Motor neuron (in vitro differentiated cells): ENCODE measurements around the gene APBA2. TPM values are rescaled to one million over a fixed set of nuclear protein-coding genes. Genes with fewer than 3 reads are reported as not detected.
"Not testable (repeated sequence)": the region's sequence is repeated elsewhere in the genome, so short reads cannot be mapped to it uniquely, and the experiment has no call there.

Source experiments
- ATAC-seq, 8 experiments: fragments of 200-7000 bp; cut with Tn5 transposase; replicated peaks in 6 of 8; 2 replicates each; pipeline ENCODE4 v1.8.0; 2021; ENCODE audit warnings: mild to moderate bottlenecking in 8 of 8, moderate library complexity in 8 of 8
- H3K27ac ChIP-seq, 2 donors: fragments of 250-450 bp; sonication (Bioruptor Pico); 2 replicates each; pipeline ENCODE4 v1.9.0; 2021; ENCODE audit warnings: antibody characterized with exemption in 2 of 2, mild to moderate bottlenecking in 2 of 2, moderate library complexity in 1 of 2
- H3K4me1 ChIP-seq, 2 donors: fragments of 250-450 bp; sonication (Bioruptor Pico); replicated peaks in 1 of 2; 2 replicates each; pipeline ENCODE4 v1.6.1; 2021; ENCODE audit warnings: antibody characterized with exemption in 2 of 2, mild to moderate bottlenecking in 2 of 2, moderate library complexity in 1 of 2
- H3K4me3 ChIP-seq, 5 donors: fragments of 250-450 bp; sonication (Bioruptor Pico); 2 replicates each; pipeline ENCODE4 v1.9.0; 2021; ENCODE audit warnings: antibody characterized with exemption in 5 of 5, mild to moderate bottlenecking in 5 of 5, moderate library complexity in 4 of 5
- WGBS, 10 experiments: fragments of 450-650 bp; shearing (Covaris generic); methylation state at CpG; one replicate each; pipeline ENCODE4 v1.0.0; 2022; 5-methylcytosine and 5-hydroxymethylcytosine counted together
- in situ Hi-C, 9 experiments: fragments of 400-800 bp; cut with MboI; loops; one replicate each; pipeline ENCODE4 v1.15.0; 2021; ENCODE audit warnings: low sequenced_read_pairs in 9 of 9, low pct_unique_long_range_greater_than_20kb in 2 of 9; ENCODE audit not compliant: unreplicated experiment in 9 of 9
- total RNA-seq, 8 experiments: library from RNA; unstranded; fragments of 300-600 nt; gene quantifications; 2 replicates each; pipeline versions ENCODE4 v1.2.3 to v1.2.4, GENCODE V29; 2022

The APBA2 gene
- total RNA-seq, 8 experiments from 2014 or later, result 7.8 to 66.8 (median 40.0) TPM

DNA sequence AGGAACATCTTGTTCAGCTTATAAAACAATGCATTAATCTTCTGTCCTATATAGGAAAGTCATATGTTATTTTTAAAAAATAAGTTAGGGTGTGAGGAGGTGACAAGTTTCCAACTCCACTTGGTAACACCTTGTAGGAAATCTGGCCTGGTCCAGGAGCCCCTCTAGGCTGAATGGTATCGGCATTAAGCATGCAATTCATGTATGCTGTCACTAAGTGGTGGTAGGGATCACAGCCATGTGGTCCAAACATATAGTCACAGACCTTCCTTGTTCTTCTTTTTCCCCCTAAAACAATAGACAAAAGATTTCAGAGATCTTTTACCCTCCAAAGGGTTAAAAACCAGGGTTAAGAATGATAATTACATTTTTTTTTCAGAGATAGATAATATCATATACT, 4.2 kb upstream of the APBA2 start:
- Histone ChIP-seq H3K27ac (no peak overlapping the region), H3K4me3 (no peak overlapping the region), H3K4me1 (peaks cover 5 to 8% of the 10 kb centered on the region in 2 donors)
- in situ Hi-C loops, result loop anchor here in 4 of 9 experiments (25.0 kb wide), 1 partner anchor 206 kb away; no protein-coding TSS in a partner anchor
- ATAC-seq, result no peak
- WGBS, 10 experiments, result 60 to 100% (median 83%) methylated on average over 1 of the region's 1 CpG; no CpG with 5 or more reads in 2 of the 10 experiments

DNA sequence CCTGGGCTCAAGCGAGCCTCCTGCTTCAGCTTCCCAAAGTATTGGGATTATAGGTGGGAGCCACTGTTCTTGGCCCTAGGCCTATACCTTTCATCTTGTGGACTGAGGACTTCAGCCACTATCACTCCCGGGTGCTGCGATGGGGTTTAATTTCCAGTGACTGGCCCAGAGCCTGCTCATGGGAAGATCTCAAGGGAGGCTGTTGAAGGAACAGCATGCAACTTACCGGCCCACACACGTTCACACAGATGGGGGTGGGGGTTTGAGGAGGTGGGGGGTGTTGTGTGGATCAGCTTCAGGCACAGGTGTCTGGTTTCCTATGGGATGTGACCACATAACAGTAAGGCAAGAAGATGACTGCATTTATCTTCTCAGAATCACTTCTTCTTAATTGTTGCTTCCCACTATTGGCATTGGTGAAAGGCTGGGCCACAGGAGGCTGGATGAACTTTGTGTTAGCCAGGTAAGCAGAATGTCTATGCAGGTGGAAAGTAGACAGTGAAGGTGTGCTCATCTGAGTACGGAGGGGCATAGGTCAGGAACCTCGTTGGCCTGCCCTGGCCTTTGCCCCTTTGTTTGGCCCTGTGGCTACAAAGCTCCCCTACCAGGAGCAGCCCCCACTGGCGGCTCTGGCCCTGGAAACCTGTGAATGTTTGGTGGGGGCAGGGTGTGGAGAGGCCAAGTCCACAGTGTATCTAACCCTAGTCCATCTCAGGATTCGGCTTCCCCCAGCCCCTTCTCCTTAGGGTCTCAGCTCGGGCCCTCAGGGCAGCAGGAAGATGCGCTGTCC, 1.4 kb upstream of the APBA2 start:
- Histone ChIP-seq H3K27ac (no peak overlapping the region), H3K4me3 (no peak overlapping the region), H3K4me1 (peaks cover 16 to 17% of the 10 kb centered on the region in 2 donors)
- ATAC-seq, result no peak
- in situ Hi-C loops, result loop anchor here in 4 of 9 experiments (25.0 kb wide), 1 partner anchor 203 kb away; no protein-coding TSS in a partner anchor
- 67 to 100% (median 100%) methylated on average over 1 to 2 of the region's 11 CpGs; no CpG with 5 or more reads in 4 of the 10 experiments for WGBS, 10 experiments

DNA sequence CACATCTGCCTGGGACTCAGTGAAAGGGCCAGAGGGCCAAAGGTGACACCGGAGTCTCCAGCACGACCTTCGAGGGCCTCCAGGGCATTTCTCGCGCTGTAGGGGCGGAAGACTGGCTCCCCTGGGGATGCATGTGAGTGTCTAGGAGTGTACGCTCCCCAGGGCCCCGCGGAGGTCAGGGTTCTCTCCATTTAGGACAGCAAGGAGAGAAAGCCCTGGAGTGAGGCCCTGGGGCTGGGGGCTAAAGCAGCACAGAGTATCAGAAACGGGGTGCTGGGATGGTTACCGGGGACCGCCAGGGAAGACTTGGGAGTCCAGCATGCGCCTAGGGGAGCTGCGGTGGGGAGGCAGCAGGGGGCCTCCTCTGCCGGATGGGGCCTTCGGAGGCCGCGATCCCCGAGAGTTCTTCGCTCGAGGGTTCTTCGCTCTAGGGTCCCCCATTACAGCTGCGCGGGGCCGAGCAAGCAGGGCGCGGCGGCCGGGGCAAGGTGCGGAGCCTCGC, 595 bp upstream of the APBA2 start:
- H3K4me3 ChIP-seq, result peak overlapping the region; percentile 85 to 97 (median 91)
- H3K4me1 ChIP-seq, result peaks cover 16 to 17% of the 10 kb centered on the region in 2 donors
- 60% methylated on average over 3 of the region's 31 CpGs; no CpG with 5 or more reads in 9 of the 10 experiments for WGBS, 10 experiments
- peak overlapping the region; percentile 13 to 83 for H3K27ac ChIP-seq
- in situ Hi-C loops, result loop anchor here in 4 of 9 experiments (25.0 kb wide), 1 partner anchor 202 kb away; no protein-coding TSS in a partner anchor
- ATAC-seq, result peak in 2 of 8 experiments; percentile 1 to 3

DNA sequence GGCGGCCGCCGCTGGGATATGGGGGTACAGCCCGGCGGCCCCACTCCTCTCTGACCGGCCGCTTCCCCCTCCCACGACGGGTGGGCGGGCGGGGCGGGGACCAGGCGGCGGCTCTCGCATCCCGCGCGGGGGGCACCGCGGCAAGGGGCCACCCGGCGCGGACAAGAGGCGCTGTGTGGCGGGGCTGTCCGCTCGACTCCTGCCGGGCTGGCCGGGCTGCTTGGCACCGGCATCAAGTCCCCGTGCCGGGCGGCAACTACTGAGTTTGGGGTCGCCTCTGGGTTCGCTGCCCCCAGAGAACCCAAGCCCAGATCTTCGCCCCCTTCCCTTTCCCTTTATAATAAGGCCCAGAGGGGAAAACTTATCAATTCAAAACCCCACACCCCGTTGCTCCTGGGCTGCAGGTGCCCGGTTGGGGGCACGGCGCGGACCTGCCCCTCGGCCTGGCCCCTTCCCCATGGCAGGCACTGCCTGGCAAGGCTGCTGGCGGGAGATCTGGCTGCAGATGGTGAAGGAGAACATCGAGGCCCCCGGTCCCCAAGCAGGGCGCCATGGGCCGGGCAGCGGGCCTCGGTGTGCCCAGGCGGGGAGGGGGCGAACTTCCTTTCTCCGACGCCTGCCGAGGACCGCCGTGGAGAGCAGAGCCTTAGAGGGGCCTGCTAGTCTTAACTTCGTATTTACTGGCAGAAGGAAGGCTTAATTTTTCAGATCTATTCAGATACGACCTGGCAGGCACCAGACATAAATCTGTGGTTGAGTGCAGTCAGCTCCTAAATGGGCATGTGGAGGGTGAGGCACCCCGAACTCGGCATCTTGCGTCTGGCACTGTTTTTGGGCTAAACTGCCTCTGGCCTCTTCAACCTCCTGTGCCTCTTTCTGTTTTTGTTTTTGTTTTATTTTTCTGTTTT, 911 bp downstream of the APBA2 start:
- ATAC-seq, result peak in 7 of 8 experiments; percentile 11 to 54 (median 44)
- in situ Hi-C loops, result loop anchor here in 4 of 9 experiments (25.0 kb wide), 1 partner anchor 201 kb away; no protein-coding TSS in a partner anchor
- Histone ChIP-seq H3K27ac (peak overlapping the region; percentile 81 to 83), H3K4me3 (peak overlapping the region; percentile 85 to 97 (median 91)), H3K4me1 (peaks cover 16 to 17% of the 10 kb centered on the region in 2 donors)
- WGBS, 10 experiments, result 0 to 67% (median 33%) methylated on average over 1 to 7 of the region's 61 CpGs; no CpG with 5 or more reads in 4 of the 10 experiments

DNA sequence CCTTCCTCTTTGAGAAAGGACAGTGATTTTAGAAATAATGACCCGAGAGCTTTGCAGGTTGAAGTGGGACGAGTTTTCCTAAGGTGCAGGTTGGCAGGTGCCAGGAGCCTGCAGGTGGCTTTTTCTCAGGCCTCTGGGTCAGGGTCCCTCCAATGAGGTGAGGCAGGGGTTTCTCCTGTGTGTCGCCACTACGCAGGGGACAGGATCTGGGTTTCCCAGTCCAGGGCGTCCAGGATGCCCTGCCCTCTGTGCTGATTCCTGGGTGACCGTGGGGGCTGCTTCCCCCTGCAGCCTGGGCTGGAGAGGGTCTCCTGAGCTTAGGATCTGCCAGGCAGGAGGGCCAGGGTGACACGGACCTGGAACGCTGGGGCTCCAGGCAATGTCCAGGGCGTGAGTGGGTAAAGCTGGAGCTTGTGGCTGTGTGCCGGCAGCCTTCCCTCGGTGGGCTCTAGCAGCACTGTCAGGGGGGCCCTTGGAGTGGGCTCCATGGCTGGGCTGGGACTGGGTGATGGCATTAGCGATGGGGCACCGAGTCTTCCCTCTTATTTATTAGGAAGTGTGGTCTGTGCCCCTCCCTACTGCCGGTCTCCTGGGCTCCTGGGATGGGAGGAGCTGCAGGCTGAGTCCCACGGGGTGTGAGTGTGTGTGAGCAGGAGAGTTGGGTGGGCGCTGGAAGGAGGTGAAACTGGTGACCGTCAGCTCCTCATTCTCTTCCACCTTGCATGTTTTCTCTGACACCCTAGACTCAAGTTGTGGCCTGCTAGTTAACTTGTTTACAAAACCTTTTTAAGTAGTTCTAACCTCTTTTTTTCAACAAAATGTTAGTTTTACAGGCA, 1.8 kb downstream of the APBA2 start:
- H3K4me3 ChIP-seq, result peak overlapping the region; percentile 85 to 97 (median 91)
- peak in 4 of 8 experiments; percentile 7 to 22 (median 11) for ATAC-seq
- H3K27ac ChIP-seq, result no peak overlapping the region
- in situ Hi-C loops, result loop anchor here in 4 of 9 experiments (25.0 kb wide), 1 partner anchor 200 kb away; no protein-coding TSS in a partner anchor
- H3K4me1 ChIP-seq, result peaks cover 16 to 17% of the 10 kb centered on the region in 2 donors
- WGBS, 10 experiments, result 32 to 86% (median 58%) methylated on average over 1 to 4 of the region's 17 CpGs; no CpG with 5 or more reads in 4 of the 10 experiments

GRCh38 chr15:28888302-28888894, 2.6 kb downstream of the APBA2 start:
- WGBS, 10 experiments, result 83 to 100% (median 100%) methylated on average over 1 to 5 of the region's 18 CpGs; no CpG with 5 or more reads in 5 of the 10 experiments
- H3K4me3 ChIP-seq, result no peak overlapping the region
- H3K4me1 ChIP-seq, result peaks cover 16 to 17% of the 10 kb centered on the region in 2 donors
- H3K27ac ChIP-seq, result no peak overlapping the region
- in situ Hi-C loops, result loop anchor here in 4 of 9 experiments (25.0 kb wide), 1 partner anchor 199 kb away; no protein-coding TSS in a partner anchor
- ATAC-seq, result no peak

DNA sequence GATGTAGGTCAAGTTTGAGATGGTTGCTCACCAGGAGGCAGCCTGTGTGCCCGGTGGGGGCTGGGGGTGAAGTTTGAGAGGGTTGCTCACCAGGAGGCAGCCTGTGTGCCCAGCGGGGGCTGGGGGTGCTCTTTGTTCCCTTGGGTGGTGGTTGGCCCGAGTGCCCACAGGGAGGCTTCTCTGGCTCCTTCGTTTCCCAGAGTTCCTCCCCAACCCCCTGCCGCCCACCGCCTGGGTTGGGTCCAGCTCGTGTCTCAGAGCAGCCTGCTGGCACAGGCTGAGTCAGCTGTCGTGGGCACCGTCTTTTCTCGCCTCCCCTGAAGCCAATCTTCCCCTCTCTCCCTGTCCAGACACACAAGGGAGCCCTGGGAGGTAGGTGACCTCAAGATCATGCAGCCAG, 3.1 kb downstream of the APBA2 start:
- in situ Hi-C loops, result loop anchor here in 4 of 9 experiments (25.0 kb wide), 1 partner anchor 198 kb away; no protein-coding TSS in a partner anchor
- ATAC-seq, result no peak
- Histone ChIP-seq H3K27ac (no peak overlapping the region), H3K4me3 (no peak overlapping the region), H3K4me1 (peaks cover 16 to 17% of the 10 kb centered on the region in 2 donors)
- WGBS, 10 experiments, result 87% methylated on average over 3 of the region's 10 CpGs; no CpG with 5 or more reads in 9 of the 10 experiments

DNA sequence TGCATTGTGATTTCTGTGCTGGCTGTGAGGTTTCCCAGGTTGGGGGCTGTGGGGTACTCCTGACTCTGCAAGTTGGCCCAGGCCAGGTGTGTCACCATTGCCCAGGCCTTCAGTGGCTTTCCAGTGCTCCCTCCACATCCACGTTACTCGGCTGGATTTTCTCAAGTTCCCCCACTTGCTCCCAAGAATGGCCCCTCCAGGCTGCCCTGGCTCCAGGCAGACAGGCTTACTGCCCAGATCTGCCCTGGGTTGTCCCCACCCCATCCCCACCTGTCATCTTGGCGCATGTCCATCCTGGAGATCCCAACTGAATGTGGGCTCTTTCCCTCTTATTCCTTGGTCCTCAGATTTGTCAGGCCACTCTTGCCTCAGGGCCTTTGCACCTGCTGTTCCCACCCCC, 3.6 kb downstream of the APBA2 start:
- H3K4me1 ChIP-seq, result peaks cover 16 to 17% of the 10 kb centered on the region in 2 donors
- no peak overlapping the region for H3K4me3 ChIP-seq
- 60 to 82% (median 80%) methylated on average over 1 to 2 of the region's 3 CpGs; no CpG with 5 or more reads in 7 of the 10 experiments for WGBS, 10 experiments
- ATAC-seq, result no peak
- H3K27ac ChIP-seq, result no peak overlapping the region
- in situ Hi-C loops, result loop anchor here in 4 of 9 experiments (25.0 kb wide), 1 partner anchor 198 kb away; no protein-coding TSS in a partner anchor

DNA sequence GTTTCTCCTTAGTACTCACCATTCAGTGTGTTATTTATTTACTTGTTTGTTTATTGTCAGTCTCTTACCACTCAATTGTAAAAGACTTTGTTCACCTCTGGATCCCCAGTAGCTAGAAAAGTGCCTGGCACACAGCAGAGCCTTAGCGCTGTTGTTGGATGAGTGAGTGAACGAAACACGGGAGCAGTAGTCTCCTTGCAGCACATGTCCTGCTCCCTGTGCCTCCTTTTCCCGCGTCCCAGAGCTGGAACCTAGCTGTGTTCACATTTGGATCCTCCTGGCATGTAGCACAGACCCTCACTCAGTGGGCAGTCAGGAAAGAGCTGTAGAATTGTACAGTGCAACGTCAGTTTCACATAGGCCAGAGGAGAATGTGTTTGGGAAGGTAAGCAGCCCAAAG, 4.1 kb downstream of the APBA2 start:
- peaks cover 15% of the 10 kb centered on the region in 2 donors for H3K4me1 ChIP-seq
- not testable (repeated sequence) for H3K4me3 ChIP-seq, H3K27ac ChIP-seq, ATAC-seq
- WGBS, 10 experiments, result 23 to 100% (median 94%) methylated on average over 1 to 5 of the region's 6 CpGs; no CpG with 5 or more reads in 6 of the 10 experiments
- in situ Hi-C loops, result loop anchor here in 4 of 9 experiments (25.0 kb wide), 1 partner anchor 197 kb away; no protein-coding TSS in a partner anchor

DNA sequence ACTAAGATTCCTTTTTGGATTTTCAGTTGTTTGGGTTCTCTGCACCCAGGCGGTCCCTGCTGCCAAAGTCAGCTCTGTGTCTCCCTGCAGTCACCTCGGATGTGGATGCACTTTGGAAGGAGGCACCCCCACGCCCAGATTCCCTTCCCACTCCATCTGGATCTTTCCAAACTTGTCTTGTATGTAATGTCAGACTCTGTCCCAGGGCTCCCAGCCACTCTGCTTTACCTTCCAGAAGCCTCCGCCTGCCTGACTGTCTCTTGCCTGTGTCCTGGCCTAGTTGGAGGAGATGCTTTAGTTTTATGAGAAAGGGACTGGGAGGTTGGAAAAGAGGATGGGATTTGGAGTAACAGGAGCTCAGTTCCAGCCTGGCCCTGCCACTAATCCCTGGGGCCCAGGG, 4.5 kb downstream of the APBA2 start:
- not testable (repeated sequence) for H3K27ac ChIP-seq, ATAC-seq, H3K4me3 ChIP-seq
- in situ Hi-C loops, result loop anchor here in 4 of 9 experiments (25.0 kb wide), 1 partner anchor 197 kb away; no protein-coding TSS in a partner anchor
- 30 to 100% (median 100%) methylated on average over 1 to 2 of the region's 4 CpGs; no CpG with 5 or more reads in 5 of the 10 experiments for WGBS, 10 experiments
- peaks cover 11% of the 10 kb centered on the region in 2 donors for H3K4me1 ChIP-seq
